Activated CD8-positive, alpha-beta memory T cell treated with anti-CD3 and anti-CD28 coated beads, Interleukin-2, amount 50 U/mL, for 1 hour (primary cell): ENCODE data around the gene KRTAP1-1.
"Not testable (repeated sequence)": the region's sequence is repeated elsewhere in the genome, so short reads cannot be mapped to it uniquely, and the experiment has no call there.

Experiments used
- DNase-seq: peaks from one replicate; pipeline ENCODE4 v3.0.0-alpha.2; 2020; ENCODE audit errors: extremely low read depth

Gene KRTAP1-1

GRCh38 chr17:41040783-41041571 is at the start of gene KRTAP1-1:
TSS of gene KRTAP1-1 (minus strand) at chr17:41041450. CDS start at chr17:41041397, 53 bp downstream.
- not testable (repeated sequence) for DNase-seq

- DNase-seq, result not testable (repeated sequence)
Measured at GRCh38 chr17:41088760-41089352, 47.6 kb upstream of the KRTAP1-1 start.

- not testable (repeated sequence) for DNase-seq
Measured at GRCh38 chr17:41084100-41084856, 43.0 kb upstream of the KRTAP1-1 start, which contains the start of gene KRTAP4-7. TSS of gene KRTAP4-7 (plus strand) at chr17:41084150. CDS start at chr17:41084207, 57 bp downstream.

- DNase-seq, result not testable (repeated sequence)
Measured at GRCh38 chr17:41083427-41083826, 42.2 kb upstream of the KRTAP1-1 start.

- no peak for DNase-seq
Measured at GRCh38 chr17:41082626-41083025, 41.4 kb upstream of the KRTAP1-1 start.

GRCh38 chr17:41076788-41077187 is 35.5 kb upstream of the KRTAP1-1 start:
- no peak for DNase-seq

- no peak for DNase-seq
Measured at GRCh38 chr17:41073676-41074075, 32.4 kb upstream of the KRTAP1-1 start.

- no peak for DNase-seq
Measured at GRCh38 chr17:41071606-41072360, 30.5 kb upstream of the KRTAP1-1 start.

- no peak for DNase-seq
Measured at GRCh38 chr17:41069031-41069430, 27.8 kb upstream of the KRTAP1-1 start.

GRCh38 chr17:41067281-41067680 is 26.0 kb upstream of the KRTAP1-1 start:
- no peak for DNase-seq

- no peak for DNase-seq
Measured at GRCh38 chr17:41065829-41066624, 24.8 kb upstream of the KRTAP1-1 start, which contains the start of gene KRTAP2-4. TSS of gene KRTAP2-4 (minus strand) at chr17:41065879. CDS start at chr17:41065845, 34 bp downstream.

GRCh38 chr17:41065016-41065689 is 23.9 kb upstream of the KRTAP1-1 start:
- DNase-seq, result not testable (repeated sequence)

GRCh38 chr17:41064301-41064700 is 23.1 kb upstream of the KRTAP1-1 start:
- DNase-seq, result no peak

- no peak for DNase-seq
Measured at GRCh38 chr17:41063449-41063848, 22.2 kb upstream of the KRTAP1-1 start.

- DNase-seq, result no peak
Measured at GRCh38 chr17:41061964-41062363, 20.7 kb upstream of the KRTAP1-1 start.

- no peak for DNase-seq
Measured at GRCh38 chr17:41060052-41060604, 18.9 kb upstream of the KRTAP1-1 start, which contains the start of gene KRTAP2-3. TSS of gene KRTAP2-3 (minus strand) at chr17:41060114. CDS start at chr17:41060050, 64 bp downstream.

- not testable (repeated sequence) for DNase-seq
Measured at GRCh38 chr17:41059276-41060051, 18.2 kb upstream of the KRTAP1-1 start.

- no peak for DNase-seq
Measured at GRCh38 chr17:41058741-41059140, 17.5 kb upstream of the KRTAP1-1 start.

GRCh38 chr17:41057547-41057946 is 16.3 kb upstream of the KRTAP1-1 start:
- DNase-seq, result no peak
